H1 (cell line): ENCODE measurements around the gene SMARCC2.

Experiments used
- CTCF ChIP-seq, 3 experiments: IDR thresholded peaks; 1 replicate in 2 of 3; 2 replicates in 1 of 3; pipeline versions ENCODE4 v1.5.1 to v1.6.1; 2011; ENCODE audit warnings: low read length in 3 of 3, mild to moderate bottlenecking in 3 of 3, inconsistent platforms in 2 of 3, low read depth in 1 of 3, moderate library complexity in 1 of 3; ENCODE audit not compliant: insufficient read depth in 1 of 3; ENCODE audit errors: control extremely low read depth in 1 of 3
- EP300 ChIP-seq, 2 experiments: IDR thresholded peaks; 1 replicate in 1 of 2; 2 replicates in 1 of 2; pipeline ENCODE4 v1.6.1; 2011 to 2012; ENCODE audit warnings: low read depth in 2 of 2, low read length in 2 of 2, mild to moderate bottlenecking in 2 of 2, borderline replicate concordance in 1 of 2, inconsistent platforms in 1 of 2, moderate library complexity in 1 of 2
- EZH2 ChIP-seq: fragments of 200-600 bp; sonication (generic); IDR thresholded peaks from 2 replicates; pipeline ENCODE4 v1.7.1; 2012; ENCODE audit warnings: low read depth, mild to moderate bottlenecking, moderate library complexity, low read length, inconsistent platforms; ENCODE audit not compliant: severe bottlenecking
- KDM4A ChIP-seq: IDR thresholded peaks from one replicate; pipeline ENCODE4 v1.7.1; 2012; ENCODE audit warnings: low read depth, mild to moderate bottlenecking, moderate library complexity, low read length, inconsistent platforms; ENCODE audit not compliant: severe bottlenecking
- POLR2AphosphoS5 ChIP-seq: IDR thresholded peaks from 2 replicates; pipeline ENCODE4 v1.6.1; 2011; ENCODE audit warnings: low read depth, low read length
- RFX5 ChIP-seq: IDR thresholded peaks from 2 replicates; pipeline ENCODE4 v1.6.1; 2011; ENCODE audit warnings: low read depth, low read length, improper control_type of control experiment, borderline replicate concordance
- SIN3A ChIP-seq, 2 experiments: IDR thresholded peaks in 1 of 2; conservative IDR thresholded peaks in 1 of 2; 2 replicates each; pipeline ENCODE4 v1.6.1; 2011 to 2012; ENCODE audit warnings: low read length in 2 of 2, improper control_type of control experiment in 1 of 2, low read depth in 1 of 2, mild to moderate bottlenecking in 1 of 2
- SUZ12 ChIP-seq: fragments of 200-600 bp; sonication (generic); IDR thresholded peaks from 2 replicates; pipeline ENCODE4 v1.6.1; 2012; ENCODE audit warnings: mild to moderate bottlenecking, inconsistent platforms, low read length, moderate library complexity, mixed read lengths
- TF ChIP-seq, protein P1 (sequence below): IDR thresholded peaks from 2 replicates; pipeline ENCODE4 v1.6.1; 2012; ENCODE audit warnings: low read length, inconsistent platforms

DNA sequence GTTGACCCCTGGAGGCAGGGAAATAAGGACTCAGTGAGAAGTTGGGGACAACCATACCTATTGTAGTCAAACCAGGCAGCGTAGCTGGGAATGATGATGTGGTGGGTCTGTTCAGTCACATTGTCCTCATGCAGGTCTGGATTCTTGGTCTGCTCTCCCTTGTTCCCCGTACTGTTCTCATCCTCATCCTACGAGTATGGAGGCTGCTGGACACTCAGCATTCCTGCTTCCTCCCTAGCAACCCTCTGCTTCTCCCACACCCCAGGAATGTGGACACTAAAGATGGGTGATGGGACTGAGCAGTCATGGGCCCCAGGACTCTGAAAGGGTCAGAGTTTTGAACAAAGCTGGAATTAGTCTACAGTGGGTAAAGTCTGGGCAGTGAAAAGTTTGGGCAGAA is 10.9 kb downstream of the SMARCC2 start:
- TF ChIP-seq EZH2 (no peak), CTCF (IDR thresholded peaks at IDR 0.05; ENCODE audit: control extremely low read depth in 1 of 3, insufficient read depth in 1 of 3, low read depth in 1 of 3, low read length in 3 of 3) (no peak), EP300 (IDR thresholded peaks at IDR 0.05; ENCODE audit: borderline replicate concordance in 1 of 2, low read depth in 2 of 2, low read length in 2 of 2) (no peak), SUZ12 (no peak), SIN3A (conservative IDR thresholded peaks at IDR 0.05 in 1 of 2, IDR thresholded peaks at IDR 0.05 in 1 of 2; ENCODE audit: low read depth in 1 of 2, low read length in 2 of 2) (no peak), POLR2AphosphoS5 (no peak), RFX5 (no peak), KDM4A (no peak)
- TF ChIP-seq, protein P1, sequence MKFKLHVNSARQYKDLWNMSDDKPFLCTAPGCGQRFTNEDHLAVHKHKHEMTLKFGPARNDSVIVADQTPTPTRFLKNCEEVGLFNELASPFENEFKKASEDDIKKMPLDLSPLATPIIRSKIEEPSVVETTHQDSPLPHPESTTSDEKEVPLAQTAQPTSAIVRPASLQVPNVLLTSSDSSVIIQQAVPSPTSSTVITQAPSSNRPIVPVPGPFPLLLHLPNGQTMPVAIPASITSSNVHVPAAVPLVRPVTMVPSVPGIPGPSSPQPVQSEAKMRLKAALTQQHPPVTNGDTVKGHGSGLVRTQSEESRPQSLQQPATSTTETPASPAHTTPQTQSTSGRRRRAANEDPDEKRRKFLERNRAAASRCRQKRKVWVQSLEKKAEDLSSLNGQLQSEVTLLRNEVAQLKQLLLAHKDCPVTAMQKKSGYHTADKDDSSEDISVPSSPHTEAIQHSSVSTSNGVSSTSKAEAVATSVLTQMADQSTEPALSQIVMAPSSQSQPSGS, result no peak
